ENCODE results near the gene SLC35G1.

SLC35G1 gene

GRCh38 chr10:93893646-93894515 is at the start of gene SLC35G1:
Gene SLC35G1, plus strand, starts transcription at chr10:93893978. Its CDS starts 56 bp downstream, at chr10:93894034.
- peak; percentile 73 for DNase-seq

DNA sequence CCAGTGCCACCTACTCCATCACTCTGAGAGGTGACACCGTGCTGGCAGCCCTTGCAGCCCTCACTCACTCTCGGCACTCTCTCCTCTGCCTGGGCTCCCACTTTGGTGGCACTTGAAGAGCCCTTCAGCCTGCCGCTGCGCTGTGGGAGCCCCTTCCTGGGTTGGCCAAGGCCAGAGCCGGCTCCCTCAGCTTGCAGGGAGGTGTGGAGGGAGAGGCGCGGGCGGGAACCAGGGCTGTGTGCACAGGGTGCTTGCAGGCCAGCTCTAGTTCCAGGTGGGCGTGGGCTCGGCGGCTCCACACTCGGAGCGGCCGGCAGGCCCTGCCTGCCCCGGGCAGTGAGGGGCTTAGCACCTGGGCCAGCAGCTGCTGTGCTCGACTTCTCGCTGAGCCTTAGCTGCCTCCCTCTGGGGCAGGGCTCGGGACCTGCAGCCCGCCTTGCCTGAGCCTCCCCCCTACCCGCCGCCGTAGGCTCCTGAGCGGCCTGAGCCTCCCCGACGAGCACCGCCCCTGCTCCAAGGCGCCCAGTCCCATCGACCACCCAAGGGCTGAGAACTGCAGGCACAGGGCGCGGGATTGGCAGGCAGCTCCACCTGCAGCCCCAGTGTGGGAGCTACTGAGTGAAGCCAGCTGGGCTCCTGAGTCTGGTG is 48.7 kb upstream of the SLC35G1 start:
- no peak for DNase-seq

- DNase-seq = no peak
Observed at GRCh38 chr10:93849593-93849992, 44.2 kb upstream of the SLC35G1 start.

GRCh38 chr10:93850031-93851015 is 43.5 kb upstream of the SLC35G1 start:
- no peak for DNase-seq

- DNase-seq = no peak
Observed at GRCh38 chr10:93851169-93851568, 42.6 kb upstream of the SLC35G1 start.

GRCh38 chr10:93852476-93853095 is 41.2 kb upstream of the SLC35G1 start:
- no peak for DNase-seq

DNA sequence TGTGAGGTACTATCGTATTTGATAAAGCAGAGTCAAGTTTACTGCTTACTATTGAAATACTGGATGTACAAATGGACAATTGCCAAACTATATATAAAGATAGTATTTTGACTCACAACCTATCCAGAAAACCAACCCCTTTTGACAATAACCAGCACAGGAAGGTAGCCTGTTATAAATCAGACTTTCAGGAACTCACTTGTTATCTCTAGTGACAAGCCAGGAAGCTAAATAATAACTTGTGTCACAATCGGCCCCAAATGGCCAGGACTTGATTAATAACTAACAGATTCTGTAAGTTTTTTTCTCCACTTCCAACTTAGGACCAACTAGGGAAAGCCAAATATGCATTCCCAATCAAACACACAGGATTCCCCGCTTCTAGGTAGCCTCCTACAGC is 38.8 kb upstream of the SLC35G1 start:
- no peak for DNase-seq

GRCh38 chr10:93856349-93857145 is 37.2 kb upstream of the SLC35G1 start:
- no peak for DNase-seq

DNA sequence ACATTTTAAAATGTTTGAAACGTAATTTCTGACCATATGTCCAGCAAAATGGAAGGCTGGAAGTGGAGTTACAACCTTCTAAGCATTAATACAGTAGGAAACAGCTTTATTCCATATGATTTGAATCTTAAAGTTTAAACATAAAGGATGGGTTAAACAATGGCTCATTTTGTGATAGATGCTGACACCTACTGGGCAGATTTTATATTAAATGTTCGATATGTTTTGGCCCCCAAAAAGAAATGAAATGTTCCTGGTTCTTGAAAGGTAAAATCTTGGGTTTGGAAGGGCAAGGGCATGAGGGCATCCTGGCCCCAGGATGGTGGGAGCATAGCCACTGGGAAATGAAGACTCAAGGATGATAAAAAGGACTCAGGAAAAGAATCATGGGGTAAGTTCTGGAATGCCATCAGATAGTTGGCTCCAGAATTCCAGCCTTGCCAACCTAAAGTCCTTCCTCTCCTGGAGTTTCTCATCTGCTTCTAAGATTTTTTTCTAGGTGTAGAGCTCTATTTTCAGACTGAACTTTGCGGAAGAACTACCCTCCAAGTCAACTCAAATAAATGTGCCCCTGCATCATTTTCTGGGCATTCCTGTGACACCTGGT is 34.6 kb upstream of the SLC35G1 start:
- DNase-seq = no peak

- no peak for DNase-seq
Observed at GRCh38 chr10:93861825-93862224, 32.0 kb upstream of the SLC35G1 start.

DNA sequence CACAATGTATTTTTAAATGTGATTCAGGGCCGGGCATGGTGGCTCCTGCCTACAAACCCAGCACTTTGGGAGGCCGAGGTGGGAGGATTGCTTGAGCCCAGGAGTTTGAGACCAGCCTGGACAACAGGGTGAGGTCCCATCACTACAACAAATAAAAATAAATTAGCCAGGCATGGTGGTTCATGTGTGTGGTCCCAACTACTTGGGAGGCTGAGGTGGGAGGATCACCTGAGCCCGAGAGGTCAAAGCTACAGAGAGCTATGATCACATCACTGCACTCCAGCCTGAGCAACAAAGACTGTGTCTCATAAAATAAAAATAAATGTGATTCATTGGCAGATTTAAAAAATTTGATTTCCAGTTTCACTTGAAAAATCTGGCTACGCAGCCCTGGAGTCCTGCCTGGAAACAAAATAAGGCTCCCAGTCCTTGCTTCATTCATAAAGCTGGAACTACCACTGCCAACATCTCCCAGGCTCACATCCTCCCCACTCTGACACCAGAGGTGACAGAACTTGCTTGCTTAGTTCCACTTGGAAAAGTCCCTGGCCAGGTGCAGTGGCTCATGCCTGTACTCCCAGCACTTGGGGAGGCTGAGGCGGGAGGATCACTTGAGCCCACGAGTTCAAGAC is 27.9 kb upstream of the SLC35G1 start:
- no peak for DNase-seq

DNA sequence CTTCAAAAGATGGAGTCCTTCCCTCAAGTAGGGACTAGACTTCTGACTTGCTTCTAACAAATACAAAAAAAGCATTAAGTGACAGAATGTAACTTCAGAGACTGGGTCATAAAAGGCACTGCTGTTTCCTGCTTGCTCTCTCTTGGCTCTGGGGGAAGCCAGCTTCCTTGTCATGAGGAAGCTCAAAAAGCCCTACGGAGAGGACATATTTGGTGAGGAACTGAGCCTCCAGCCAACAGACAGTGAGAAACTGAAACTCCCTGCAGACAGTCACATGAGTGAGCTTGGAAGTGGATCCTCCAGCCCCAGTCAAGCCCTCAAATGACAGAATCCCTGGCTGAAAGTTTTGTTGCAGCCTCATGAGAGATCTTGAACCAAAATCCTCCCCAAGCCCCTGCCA is 26.3 kb upstream of the SLC35G1 start:
- peak; percentile 50 for DNase-seq

GRCh38 chr10:93871671-93872204 is 22.0 kb upstream of the SLC35G1 start:
- DNase-seq = no peak

DNA sequence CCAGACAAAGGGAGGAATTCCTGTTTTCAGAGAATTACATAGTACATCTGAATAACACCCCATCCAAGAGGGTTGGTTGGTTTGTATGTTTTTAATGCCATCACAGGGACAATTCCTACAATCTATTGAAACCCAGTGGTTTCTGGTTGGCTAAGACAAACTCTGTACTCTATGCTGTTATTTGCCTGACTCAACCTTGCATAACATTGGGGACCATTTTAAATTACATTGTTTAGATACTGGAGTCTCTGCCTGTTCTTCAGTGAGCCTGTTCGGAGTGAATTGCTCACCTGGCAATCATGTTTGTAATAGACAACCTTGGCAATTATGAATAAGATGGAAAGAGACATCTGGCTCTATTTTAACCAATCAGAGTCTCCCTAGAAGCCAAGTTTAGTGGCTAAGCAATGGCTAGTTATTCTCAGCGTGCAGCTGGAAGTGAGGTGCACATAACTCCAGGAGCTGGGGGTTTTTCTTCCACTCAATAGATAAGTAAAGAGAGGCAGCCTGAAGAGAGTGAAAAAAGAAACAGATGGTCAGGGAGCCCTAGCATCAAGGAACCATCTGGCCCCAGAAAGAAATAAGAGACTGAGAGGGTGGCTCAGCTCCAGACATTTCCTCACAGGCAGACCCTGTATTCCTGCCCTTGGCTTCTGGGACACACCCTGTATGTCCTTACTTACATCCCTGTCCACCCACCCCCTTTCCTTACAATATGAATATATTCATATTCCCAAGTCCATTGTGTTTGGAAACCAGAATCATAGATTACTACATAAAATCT is 21.2 kb upstream of the SLC35G1 start:
- DNase-seq = no peak

GRCh38 chr10:93873420-93874115 is 20.2 kb upstream of the SLC35G1 start:
- DNase-seq = peak; percentile 7

GRCh38 chr10:93874309-93875031 is 19.3 kb upstream of the SLC35G1 start:
- no peak for DNase-seq

DNA sequence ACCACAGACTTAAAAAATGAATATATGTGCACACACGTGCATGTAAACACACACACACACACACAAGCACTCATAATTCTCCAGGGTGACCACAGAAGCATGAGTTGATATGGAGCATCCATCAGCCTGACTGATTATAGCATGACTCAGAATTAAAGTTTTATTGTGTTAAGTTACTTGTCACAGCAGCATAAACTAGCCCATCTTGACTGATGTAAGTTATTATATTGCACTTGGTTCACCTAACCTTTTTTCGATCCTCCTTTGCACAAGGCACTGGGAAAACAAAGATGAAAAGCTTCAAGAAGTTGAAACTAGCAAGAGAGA is 18.8 kb upstream of the SLC35G1 start:
- no peak for DNase-seq

- peak; percentile 59 for DNase-seq
Observed at GRCh38 chr10:93876381-93876780, 17.4 kb upstream of the SLC35G1 start.
